ENCODE results near the gene APOD.
"Not testable (repeated sequence)": the region's sequence is repeated elsewhere in the genome, so short reads cannot be mapped to it uniquely, and the experiment has no call there.

The APOD gene

DNA sequence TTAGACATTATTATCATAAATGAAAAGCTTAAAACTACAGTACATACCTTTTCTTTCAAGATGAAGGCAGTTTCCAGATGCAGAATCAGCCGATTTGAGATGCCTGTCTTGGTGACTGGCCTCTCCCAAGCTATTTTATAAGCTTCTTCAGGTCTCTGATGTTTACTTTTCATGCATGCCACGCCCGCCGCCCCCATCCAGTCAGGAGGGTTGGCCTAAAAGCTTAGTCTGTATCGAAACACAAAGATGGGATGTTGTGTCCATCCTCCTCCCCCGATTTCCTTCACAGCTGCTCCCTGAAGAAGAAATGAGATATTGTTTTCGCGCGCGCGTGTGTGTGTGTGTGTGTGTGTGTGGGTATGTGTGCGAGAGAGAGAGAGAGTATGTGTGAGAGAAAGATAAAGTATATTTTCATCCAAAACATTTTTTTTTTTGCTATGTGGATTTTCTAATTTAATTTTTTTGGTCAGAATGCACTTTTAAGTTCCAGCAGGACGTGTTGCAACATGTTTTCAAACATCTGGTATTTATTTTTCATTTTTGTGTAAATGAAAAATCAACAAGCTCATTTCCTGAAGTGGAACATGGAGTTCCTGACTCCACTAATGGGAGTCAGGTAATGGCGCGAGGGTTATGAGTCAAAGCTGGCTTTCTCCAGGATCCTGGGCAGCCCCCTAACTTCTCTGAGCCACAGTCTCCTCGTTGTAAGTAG lies at the start of gene APOD:
Gene APOD, minus strand, starts transcription at position 110 of the 712 bp plus-strand sequence. CDS start 4,479 bp downstream, outside the sequence.
- no peaks in the 10 kb centered on the region for H3K36me3 ChIP-seq
- DNase-seq: no peak
- no peak within 1 kb of the TSS for H3K4me3 ChIP-seq (ENCODE audit: low read depth, low read length)
- TF ChIP-seq, protein P1, sequence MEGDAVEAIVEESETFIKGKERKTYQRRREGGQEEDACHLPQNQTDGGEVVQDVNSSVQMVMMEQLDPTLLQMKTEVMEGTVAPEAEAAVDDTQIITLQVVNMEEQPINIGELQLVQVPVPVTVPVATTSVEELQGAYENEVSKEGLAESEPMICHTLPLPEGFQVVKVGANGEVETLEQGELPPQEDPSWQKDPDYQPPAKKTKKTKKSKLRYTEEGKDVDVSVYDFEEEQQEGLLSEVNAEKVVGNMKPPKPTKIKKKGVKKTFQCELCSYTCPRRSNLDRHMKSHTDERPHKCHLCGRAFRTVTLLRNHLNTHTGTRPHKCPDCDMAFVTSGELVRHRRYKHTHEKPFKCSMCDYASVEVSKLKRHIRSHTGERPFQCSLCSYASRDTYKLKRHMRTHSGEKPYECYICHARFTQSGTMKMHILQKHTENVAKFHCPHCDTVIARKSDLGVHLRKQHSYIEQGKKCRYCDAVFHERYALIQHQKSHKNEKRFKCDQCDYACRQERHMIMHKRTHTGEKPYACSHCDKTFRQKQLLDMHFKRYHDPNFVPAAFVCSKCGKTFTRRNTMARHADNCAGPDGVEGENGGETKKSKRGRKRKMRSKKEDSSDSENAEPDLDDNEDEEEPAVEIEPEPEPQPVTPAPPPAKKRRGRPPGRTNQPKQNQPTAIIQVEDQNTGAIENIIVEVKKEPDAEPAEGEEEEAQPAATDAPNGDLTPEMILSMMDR (IDR thresholded peaks at IDR 0.05; ENCODE audit: low read depth, low read length): no peak
- no peaks in the 10 kb centered on the region for H3K27me3 ChIP-seq (ENCODE audit: insufficient read depth, low read depth, severe bottlenecking)
- H3K27ac ChIP-seq: no peak within 1 kb of the TSS
- H3K9me3 ChIP-seq (ENCODE audit: severe bottlenecking): no peaks in the 10 kb centered on the region

- H3K27ac ChIP-seq: not testable (repeated sequence)
These were observed 49.6 kb upstream of the APOD start for GRCh38 chr3:195633351-195633750.

DNA sequence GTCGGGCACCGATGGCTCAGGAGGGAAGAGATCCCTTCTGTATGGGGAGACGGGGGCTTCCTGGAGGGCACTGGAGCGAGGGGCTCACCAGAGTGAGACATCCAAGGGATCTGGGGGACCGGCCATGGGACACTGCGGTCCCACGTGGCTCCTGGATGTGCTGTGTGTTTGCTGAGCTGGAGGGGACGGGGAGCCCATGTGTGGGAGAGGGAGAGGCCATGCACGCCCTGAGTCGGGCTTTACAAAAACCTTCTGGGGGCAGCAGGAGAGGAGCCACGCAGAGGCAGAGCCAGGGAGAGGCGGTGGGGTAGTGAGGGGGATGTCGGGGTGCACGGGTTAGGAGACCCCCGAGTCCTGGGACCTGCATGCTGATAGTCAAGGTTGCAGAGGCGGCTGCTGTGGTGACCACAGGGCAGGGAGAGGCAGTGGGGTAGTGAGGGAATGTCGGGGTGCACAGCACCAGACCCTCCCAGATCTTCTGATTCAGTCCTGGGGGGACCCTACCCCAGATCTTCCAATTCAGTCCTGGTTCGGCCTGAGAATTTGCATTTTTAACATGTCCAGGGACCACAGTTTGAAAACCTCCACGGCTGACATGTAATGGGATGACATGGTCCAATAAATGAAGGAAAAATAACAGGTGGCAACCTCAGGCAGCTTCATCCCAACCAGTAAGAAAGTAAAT lies 48.9 kb upstream of the APOD start:
- not testable (repeated sequence) for H3K27me3 ChIP-seq (ENCODE audit: insufficient read depth, low read depth, severe bottlenecking); H3K36me3 ChIP-seq; H3K9me3 ChIP-seq (ENCODE audit: severe bottlenecking); DNase-seq; H3K4me3 ChIP-seq (ENCODE audit: low read depth, low read length); H3K27ac ChIP-seq

More at GRCh38 chr3:195633351-195633750, 49.6 kb upstream of the APOD start:
- not testable (repeated sequence) for DNase-seq; H3K36me3 ChIP-seq; H3K9me3 ChIP-seq (ENCODE audit: severe bottlenecking); H3K27me3 ChIP-seq (ENCODE audit: insufficient read depth, low read depth, severe bottlenecking); H3K4me3 ChIP-seq (ENCODE audit: low read depth, low read length)

DNA sequence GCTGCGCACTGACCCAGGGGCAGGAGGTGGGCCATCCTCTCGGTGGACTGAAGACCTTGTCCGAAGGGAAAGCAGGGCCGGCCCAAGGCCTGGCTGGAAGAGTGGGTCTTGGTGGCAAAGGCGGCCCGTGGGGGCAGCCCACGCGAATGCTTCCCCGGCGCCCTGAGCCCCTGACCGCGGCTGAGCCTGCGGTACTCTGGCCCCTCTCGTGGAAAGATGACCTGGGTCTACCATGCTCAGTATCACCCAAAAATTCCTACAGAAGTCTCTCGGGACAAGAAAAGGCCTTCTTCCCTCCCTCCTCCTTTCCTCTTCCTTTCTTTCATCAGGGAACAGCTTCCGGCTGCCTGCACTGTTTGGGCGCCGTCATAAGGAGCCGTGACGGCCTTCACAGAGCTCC lies 48.3 kb upstream of the APOD start:
- not testable (repeated sequence) for H3K9me3 ChIP-seq (ENCODE audit: severe bottlenecking); H3K27me3 ChIP-seq (ENCODE audit: insufficient read depth, low read depth, severe bottlenecking); H3K36me3 ChIP-seq; DNase-seq; H3K4me3 ChIP-seq (ENCODE audit: low read depth, low read length); H3K27ac ChIP-seq

GRCh38 chr3:195630938-195631495 lies 47.3 kb upstream of the APOD start:
- not testable (repeated sequence) for H3K9me3 ChIP-seq (ENCODE audit: severe bottlenecking); H3K27me3 ChIP-seq (ENCODE audit: insufficient read depth, low read depth, severe bottlenecking); H3K27ac ChIP-seq; DNase-seq; H3K4me3 ChIP-seq (ENCODE audit: low read depth, low read length); H3K36me3 ChIP-seq

GRCh38 chr3:195630086-195630917 lies 46.6 kb upstream of the APOD start:
- not testable (repeated sequence) for H3K27ac ChIP-seq; DNase-seq; H3K9me3 ChIP-seq (ENCODE audit: severe bottlenecking); H3K36me3 ChIP-seq; H3K27me3 ChIP-seq (ENCODE audit: insufficient read depth, low read depth, severe bottlenecking); H3K4me3 ChIP-seq (ENCODE audit: low read depth, low read length)

DNA sequence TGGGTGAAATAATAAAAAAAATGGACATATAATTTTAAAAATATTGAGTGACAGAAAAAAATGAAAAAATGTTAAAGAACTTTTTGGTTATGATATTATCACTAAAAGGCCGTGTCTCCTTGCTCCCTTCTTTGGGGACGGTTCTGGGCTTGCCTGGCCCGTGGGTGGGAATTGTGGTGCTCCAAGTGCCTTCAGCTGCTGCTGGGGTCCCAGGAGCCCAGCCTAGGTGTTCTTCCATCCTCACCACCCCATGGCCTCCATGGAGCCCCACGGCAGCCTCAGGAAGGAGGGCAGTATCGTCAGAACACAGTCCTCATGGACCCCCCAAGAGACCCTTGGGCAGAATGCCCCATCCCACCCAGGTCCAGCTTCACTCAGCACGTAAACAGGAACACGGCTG lies 45.9 kb upstream of the APOD start:
- not testable (repeated sequence) for H3K9me3 ChIP-seq (ENCODE audit: severe bottlenecking); H3K4me3 ChIP-seq (ENCODE audit: low read depth, low read length); H3K27ac ChIP-seq; H3K36me3 ChIP-seq; H3K27me3 ChIP-seq (ENCODE audit: insufficient read depth, low read depth, severe bottlenecking); DNase-seq

DNA sequence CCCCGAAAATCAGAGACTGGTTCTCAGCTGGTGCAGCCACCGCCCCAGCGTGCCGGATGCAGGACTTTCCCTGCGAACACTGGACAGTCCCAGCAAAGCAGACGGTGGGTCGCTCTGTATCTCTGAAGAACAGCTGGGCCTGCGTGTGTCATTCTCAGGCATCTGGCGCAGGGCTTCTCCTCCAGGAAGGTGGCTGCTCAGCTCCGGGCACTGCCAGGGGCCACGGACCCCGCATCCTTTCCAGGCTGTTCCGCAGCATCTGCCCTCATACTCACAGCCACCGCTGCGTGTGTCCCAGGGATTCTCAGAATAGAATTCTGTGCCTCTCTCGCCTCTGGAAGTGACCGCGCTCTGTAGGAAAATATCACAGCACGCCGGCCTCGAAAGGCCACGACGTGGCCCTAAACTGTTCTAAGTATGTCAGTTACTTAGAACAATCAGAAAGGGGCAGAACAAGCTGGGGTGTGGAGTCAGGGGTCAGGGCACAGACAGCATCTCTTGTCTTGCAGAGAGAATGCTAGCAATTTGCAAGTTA lies 44.7 kb upstream of the APOD start:
- H3K27ac ChIP-seq; DNase-seq; H3K27me3 ChIP-seq (ENCODE audit: insufficient read depth, low read depth, severe bottlenecking); H3K36me3 ChIP-seq; H3K4me3 ChIP-seq (ENCODE audit: low read depth, low read length); H3K9me3 ChIP-seq (ENCODE audit: severe bottlenecking): not testable (repeated sequence)

- not testable (repeated sequence) for H3K27ac ChIP-seq; H3K9me3 ChIP-seq (ENCODE audit: severe bottlenecking); H3K27me3 ChIP-seq (ENCODE audit: insufficient read depth, low read depth, severe bottlenecking); H3K4me3 ChIP-seq (ENCODE audit: low read depth, low read length); H3K36me3 ChIP-seq; DNase-seq
These were observed 44.0 kb upstream of the APOD start for GRCh38 chr3:195627515-195628385.

DNA sequence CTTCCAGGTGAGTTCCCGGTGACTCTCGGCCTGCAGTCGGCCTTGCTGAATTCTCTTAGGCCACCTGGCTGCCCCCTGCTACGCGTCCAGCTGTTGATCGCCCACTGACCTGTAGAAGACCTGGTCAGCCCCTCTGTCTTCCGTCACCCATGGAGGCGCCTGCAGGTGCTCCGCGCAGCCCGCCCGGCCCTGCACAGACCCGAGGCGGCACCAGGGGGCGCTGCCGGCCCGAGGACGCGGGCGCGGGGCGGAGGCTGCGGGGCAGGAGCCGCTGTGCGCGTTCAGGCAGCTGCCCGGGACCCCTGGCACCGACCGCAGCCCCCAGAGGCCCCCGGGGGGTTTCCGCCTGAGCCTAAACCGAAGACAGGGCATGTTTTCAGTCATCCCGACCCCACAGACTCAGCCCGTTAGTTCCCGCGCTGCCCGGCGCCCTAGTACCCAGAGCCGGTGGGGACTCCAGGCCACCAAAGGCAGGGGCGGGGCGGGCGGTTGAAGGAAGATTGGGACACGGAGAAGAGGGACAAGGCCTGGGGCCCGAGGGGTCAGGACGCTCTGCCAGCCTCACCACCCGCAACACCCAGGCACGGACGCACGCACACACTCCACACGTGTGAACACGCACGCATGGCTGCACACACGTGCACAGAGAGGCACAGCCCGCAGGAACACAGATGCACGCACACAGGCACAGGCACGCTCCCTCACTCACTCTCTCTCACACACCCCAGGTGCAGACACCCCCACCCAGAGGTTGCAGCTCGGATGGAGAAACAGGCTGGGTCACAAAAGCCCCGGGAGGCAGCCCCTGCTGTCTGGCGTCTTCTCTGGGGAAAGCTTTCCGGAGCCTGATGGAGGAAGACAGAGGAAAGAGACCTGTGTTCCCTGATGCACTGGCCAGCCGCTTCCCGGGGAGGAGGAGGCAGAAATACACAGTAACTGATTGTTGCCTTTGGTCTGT lies 41.1 kb upstream of the APOD start:
- H3K4me3 ChIP-seq (ENCODE audit: low read depth, low read length); H3K27me3 ChIP-seq (ENCODE audit: insufficient read depth, low read depth, severe bottlenecking); DNase-seq: not testable (repeated sequence)

DNA sequence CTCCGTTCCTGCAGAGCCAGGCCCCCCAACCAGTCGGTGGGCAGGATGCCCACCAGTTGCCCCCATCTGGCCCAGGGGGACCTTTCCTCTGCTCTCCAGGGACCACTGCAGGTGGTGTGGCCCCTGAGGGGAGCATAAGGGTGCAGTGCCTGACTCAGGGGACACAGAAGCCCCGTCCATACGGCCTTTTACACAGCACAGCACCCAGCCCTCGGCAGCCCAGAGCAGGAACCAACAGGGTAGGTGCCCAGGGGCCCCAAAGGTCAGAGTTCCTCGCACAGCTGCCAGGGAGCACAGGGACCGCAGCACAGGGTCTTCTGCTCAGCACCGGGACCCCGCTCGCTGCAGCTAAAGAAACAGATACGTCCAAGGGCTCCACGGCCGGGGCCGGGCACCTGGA lies 40.4 kb upstream of the APOD start:
- H3K36me3 ChIP-seq; H3K27me3 ChIP-seq (ENCODE audit: insufficient read depth, low read depth, severe bottlenecking); DNase-seq; H3K4me3 ChIP-seq (ENCODE audit: low read depth, low read length); H3K9me3 ChIP-seq (ENCODE audit: severe bottlenecking); H3K27ac ChIP-seq: not testable (repeated sequence)

More for the DNA sequence above, 41.1 kb upstream of the APOD start:
- not testable (repeated sequence) for H3K36me3 ChIP-seq; H3K9me3 ChIP-seq (ENCODE audit: severe bottlenecking); H3K27ac ChIP-seq

Data from WERI-Rb-1 (cell line).